ENCODE results near the gene SPECC1.

DNA sequence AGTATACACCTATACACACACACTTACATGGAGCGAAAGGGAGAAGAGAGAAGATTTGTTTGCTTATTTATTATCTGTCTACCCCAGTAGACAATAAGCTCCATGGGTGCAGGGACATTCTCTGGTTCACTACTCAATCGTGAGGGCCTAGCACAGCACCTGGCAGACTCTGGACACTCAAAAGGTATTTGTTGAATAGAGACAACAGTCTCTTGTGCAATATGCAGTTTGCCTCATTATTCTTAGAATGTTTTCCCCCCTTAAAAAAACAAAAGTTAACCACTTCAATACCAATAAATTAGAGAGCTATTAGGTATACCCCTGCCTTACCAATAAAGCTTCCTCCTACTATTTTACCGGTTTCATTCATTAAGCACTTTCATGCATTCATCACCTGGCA lies 33.6 kb upstream of the SPECC1 start:
- TF ChIP-seq ELF4 (CRISPR knock-in tag; IDR thresholded peaks at IDR 0.05; ENCODE audit: low read depth) (no peak), NR1H2 (CRISPR knock-in tag; IDR thresholded peaks at IDR 0.05) (no peak), ZNF263 (CRISPR knock-in tag; IDR thresholded peaks at IDR 0.05; ENCODE audit: low read depth) (no peak), FOXK1 (CRISPR knock-in tag; IDR thresholded peaks at IDR 0.05) (no peak)
- TF ChIP-seq, protein P1, sequence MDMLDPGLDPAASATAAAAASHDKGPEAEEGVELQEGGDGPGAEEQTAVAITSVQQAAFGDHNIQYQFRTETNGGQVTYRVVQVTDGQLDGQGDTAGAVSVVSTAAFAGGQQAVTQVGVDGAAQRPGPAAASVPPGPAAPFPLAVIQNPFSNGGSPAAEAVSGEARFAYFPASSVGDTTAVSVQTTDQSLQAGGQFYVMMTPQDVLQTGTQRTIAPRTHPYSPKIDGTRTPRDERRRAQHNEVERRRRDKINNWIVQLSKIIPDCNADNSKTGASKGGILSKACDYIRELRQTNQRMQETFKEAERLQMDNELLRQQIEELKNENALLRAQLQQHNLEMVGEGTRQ (CRISPR knock-in tag; IDR thresholded peaks at IDR 0.05), result no peak
